Measurements from ENCODE around the gene TNIK. TPM values are rescaled to one million over a fixed set of nuclear protein-coding genes. Genes with fewer than 3 reads are reported as not detected.

TNIK gene
- total and polyA plus RNA-seq, 2 of the 4 experiments (the other 2 are of a cell fraction) = 3.4 to 6.3 TPM

DNA sequence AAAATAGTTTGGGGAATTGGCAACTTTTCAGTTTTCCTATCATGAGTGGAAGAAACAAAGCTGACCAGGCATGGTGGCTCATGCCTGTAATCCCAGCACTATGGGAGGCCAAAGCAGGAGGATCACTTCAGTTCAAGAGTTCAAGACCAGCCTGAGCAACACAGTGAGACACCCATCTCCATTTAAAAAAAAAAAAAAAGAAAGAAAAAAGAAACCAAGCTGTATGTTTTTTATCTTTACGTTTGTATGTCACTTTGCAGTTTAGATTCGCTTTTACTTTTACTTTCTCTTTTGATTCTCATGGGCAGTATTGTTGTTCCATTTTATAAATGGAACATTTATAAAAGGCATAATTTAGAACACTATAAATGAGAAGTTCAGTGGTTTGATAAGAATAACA lies 31.2 kb upstream of the TNIK start:
- Histone ChIP-seq H3K9ac (ENCODE audit: low read depth, low read length) (no peak overlapping the region), H3K27ac (ENCODE audit: insufficient read depth, low read length) (no peak overlapping the region), H4K91ac (ENCODE audit: insufficient read depth, low read depth, low read length) (no peak overlapping the region), H2BK5ac (ENCODE audit: low read depth, low read length, poor library complexity, severe bottlenecking) (no peak overlapping the region), H2BK20ac (ENCODE audit: low read depth, low read length) (no peak overlapping the region), H3K18ac (ENCODE audit: low read depth, low read length) (no peak overlapping the region), H3K56ac (ENCODE audit: extremely low read depth, insufficient read depth, low read length) (no peak overlapping the region), H3K36me3 (ENCODE audit: control insufficient read depth, insufficient read depth, low read length) (no peaks in the 10 kb centered on the region), H3K9me1 (ENCODE audit: insufficient read depth, low read length) (no peaks in the 10 kb centered on the region), H3K4ac (ENCODE audit: low read depth, low read length) (no peak overlapping the region), H3K9me3 (ENCODE audit: control insufficient read depth, insufficient read depth, low read length) (no peaks in the 10 kb centered on the region), H2AK5ac (ENCODE audit: low read depth, low read length) (no peak overlapping the region), H3K23ac (ENCODE audit: low read depth, low read length) (no peak overlapping the region), H4K20me1 (ENCODE audit: insufficient read depth, low read length) (no peaks in the 10 kb centered on the region), H2AFZ (replicated peaks; ENCODE audit: low read length, poor library complexity) (no peak overlapping the region), H3K79me1 (ENCODE audit: low read depth in 1 of 2, low read length in 2 of 2) (no peaks in the 10 kb centered on the region), H2BK120ac (ENCODE audit: low read depth, low read length) (no peak overlapping the region), H3K4me1 (ENCODE audit: control insufficient read depth, insufficient read depth, low read length) (no peaks in the 10 kb centered on the region), H4K8ac (ENCODE audit: low read depth in 2 of 2, low read length in 2 of 2) (no peak overlapping the region; a peak in 1 of 4 replicates), H3K27me3 (ENCODE audit: control insufficient read depth, insufficient read depth, low read length) (no peaks in the 10 kb centered on the region; the same call in none of the 2 replicates), H3K4me2 (ENCODE audit: low read depth, low read length) (peak overlapping the region; percentile 26; the same call in 1 of the 2 replicates), H2AK9ac (replicated peaks; ENCODE audit: low read depth, low read length, poor library complexity) (peak overlapping the region; percentile 49), H3K4me3 (ENCODE audit: insufficient read depth, low read depth, low read length) (no peak overlapping the region), H2BK15ac (ENCODE audit: low read depth, low read length) (no peak overlapping the region), H4K5ac (ENCODE audit: low read depth, low read length) (no peak overlapping the region; the same call in 1 of the 2 replicates), H3K14ac (replicated peaks; ENCODE audit: low read depth, low read length) (no peak overlapping the region)
- DNase-seq = peak; percentile 3
- ChIA-PET POLR2A (ENCODE audit: unreplicated experiment) (no interaction called here), CTCF (interaction anchor here (1.4 kb wide), 1 partner anchor 12 kb away, joined by 3 read pairs; no protein-coding TSS in a partner anchor)
- TF ChIP-seq, protein P1, sequence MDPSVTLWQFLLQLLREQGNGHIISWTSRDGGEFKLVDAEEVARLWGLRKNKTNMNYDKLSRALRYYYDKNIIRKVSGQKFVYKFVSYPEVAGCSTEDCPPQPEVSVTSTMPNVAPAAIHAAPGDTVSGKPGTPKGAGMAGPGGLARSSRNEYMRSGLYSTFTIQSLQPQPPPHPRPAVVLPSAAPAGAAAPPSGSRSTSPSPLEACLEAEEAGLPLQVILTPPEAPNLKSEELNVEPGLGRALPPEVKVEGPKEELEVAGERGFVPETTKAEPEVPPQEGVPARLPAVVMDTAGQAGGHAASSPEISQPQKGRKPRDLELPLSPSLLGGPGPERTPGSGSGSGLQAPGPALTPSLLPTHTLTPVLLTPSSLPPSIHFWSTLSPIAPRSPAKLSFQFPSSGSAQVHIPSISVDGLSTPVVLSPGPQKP (IDR thresholded peaks at IDR 0.05; ENCODE audit: borderline replicate concordance, low read depth, low read length) = no peak
- TF ChIP-seq MAZ (IDR thresholded peaks at IDR 0.05; ENCODE audit: borderline replicate concordance, low read depth, low read length) (no peak), NFE2L2 (IDR thresholded peaks at IDR 0.05; ENCODE audit: low read depth, low read length) (no peak), FOS (IDR thresholded peaks at IDR 0.05; ENCODE audit: low read depth, low read length) (no peak), SMC3 (IDR thresholded peaks at IDR 0.05; ENCODE audit: low read depth, low read length) (no peak), CHD1 (IDR thresholded peaks at IDR 0.05; ENCODE audit: low read depth, low read length) (no peak), BHLHE40 (IDR thresholded peaks at IDR 0.05; ENCODE audit: low read depth, low read length) (no peak), POLR2A (IDR thresholded peaks at IDR 0.05; ENCODE audit: low read depth, low read length) (no peak), RCOR1 (IDR thresholded peaks at IDR 0.05; ENCODE audit: insufficient replicate concordance, low read length) (no peak), MXI1 (IDR thresholded peaks at IDR 0.05; ENCODE audit: borderline replicate concordance, low read depth, low read length) (no peak), RAD21 (IDR thresholded peaks at IDR 0.05; ENCODE audit: low read length) (no peak), CEBPB (IDR thresholded peaks at IDR 0.05; ENCODE audit: low read depth, low read length) (no peak), RFX5 (IDR thresholded peaks at IDR 0.05; ENCODE audit: low read depth, low read length) (no peak)
- TF ChIP-seq, protein P2, sequence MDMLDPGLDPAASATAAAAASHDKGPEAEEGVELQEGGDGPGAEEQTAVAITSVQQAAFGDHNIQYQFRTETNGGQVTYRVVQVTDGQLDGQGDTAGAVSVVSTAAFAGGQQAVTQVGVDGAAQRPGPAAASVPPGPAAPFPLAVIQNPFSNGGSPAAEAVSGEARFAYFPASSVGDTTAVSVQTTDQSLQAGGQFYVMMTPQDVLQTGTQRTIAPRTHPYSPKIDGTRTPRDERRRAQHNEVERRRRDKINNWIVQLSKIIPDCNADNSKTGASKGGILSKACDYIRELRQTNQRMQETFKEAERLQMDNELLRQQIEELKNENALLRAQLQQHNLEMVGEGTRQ (IDR thresholded peaks at IDR 0.05; ENCODE audit: low read depth, low read length) = no peak
- BruUV-seq (replicated peaks) = no TSS peak
- intact Hi-C loops (cut with micrococcal nuclease) = no loop called here
- ATAC-seq (ENCODE audit: low read depth) = no peak
- in situ Hi-C loops (cut with MboI; ENCODE audit: low sequenced_read_pairs) = no loop called here
- no CpG with 5 or more reads among the region's 2 CpGs for WGBS, 2 experiments (ENCODE audit: extremely low coverage in 2 of 2, insufficient read length in 1 of 2)
- dilution Hi-C loops (cut with HindIII; ENCODE audit: low sequenced_read_pairs, unreplicated experiment) = no loop called here

Data from IMR-90 (cell line).